GM18907 (cell line): ENCODE results near the gene ENG.

Source experiments
- ATAC-seq: cut with Tn5 transposase; IDR thresholded peaks from one replicate; pipeline ENCODE4 v1.9.1; 2021; ENCODE audit warnings: mild to moderate bottlenecking, moderate library complexity; ENCODE audit not compliant: unreplicated experiment

Gene ENG

DNA sequence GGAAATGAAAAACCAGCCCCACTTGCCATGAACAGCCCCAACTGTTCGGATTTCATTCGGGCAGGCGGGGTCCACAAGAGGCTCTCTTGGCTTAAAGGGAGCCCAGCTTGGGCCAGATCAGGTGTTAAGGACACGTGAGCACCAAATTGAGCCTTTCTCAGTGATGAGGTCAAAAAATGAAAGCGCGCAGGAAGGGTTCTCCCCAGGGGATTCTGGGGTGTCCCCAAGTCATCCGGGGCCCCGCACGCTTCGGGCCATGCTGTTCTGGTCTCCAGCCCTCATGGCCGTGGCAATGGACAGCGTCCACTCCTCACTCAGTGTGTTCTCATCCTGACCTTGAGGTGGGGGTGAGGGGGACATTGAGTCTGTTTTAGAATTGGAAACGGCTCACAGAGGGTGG is 12.1 kb upstream of the ENG start:
- ATAC-seq: no peak

GRCh38 chr9:127865645-127866464 is 11.4 kb upstream of the ENG start:
- ATAC-seq: no peak

GRCh38 chr9:127863191-127863621 is 8.7 kb upstream of the ENG start:
- ATAC-seq: no peak

DNA sequence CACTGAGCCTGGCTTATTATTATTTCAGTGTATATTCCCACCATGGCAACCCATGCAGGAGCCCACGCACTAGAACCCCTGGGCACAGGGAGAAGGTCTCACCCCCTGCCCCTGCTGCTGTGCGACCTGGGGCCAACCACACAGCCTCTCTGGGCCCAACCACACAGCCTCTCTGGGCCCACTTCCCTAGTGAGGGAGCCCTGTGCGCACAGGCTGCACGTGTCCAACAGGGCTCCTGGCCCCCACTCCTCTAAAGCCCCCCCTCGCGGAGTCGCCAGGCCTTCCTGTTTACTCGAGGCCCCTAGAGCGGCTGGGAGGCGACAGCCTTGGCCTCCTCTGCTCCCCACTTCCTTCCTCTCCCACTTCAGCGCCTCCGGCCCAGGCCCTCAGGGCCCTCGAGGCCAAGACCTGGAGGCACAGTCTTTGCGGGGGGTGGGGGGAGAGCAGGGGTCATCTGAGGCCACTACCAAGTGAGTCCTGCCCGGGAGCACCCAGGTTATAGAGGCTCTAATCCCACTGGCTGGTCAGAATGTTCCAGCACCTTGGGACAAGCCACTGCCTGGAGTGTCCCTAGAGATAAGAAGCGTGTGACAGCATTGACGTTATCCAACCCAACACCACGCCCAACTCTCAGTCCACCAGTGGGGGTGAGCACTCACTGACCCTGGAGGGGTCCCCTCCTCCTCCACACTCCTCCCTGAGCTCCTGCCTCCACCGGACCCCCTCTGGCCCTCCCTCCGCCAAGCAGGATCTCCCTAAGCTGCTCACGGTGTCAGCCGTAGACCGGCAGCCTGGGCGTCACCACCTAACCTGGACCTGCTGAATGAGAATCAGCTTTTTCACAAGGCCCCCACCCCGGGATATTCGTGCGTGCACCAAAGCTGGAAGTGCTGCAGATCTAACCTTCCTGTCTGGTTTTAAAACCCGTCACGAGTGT is 7.9 kb upstream of the ENG start:
- no peak for ATAC-seq

DNA sequence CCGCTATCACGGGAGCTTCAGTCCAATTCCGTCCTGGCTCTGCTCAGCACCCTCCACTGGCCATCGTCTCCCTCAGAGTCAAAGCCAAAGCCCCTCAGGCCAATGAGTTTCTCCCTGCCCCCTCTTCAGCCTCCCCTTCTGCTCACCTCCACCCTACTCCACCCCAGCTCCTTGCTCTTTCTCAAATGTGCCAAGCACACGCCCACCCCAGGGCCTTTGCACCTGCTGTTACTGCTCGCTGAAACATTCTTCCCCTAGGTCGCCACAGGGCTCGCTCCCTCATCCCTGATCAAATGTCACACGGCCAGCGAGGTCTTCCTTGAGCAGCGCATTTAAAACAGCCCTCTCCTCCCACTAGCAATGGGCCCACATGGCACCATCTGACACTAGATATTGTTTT is 6.3 kb upstream of the ENG start:
- no peak for ATAC-seq

DNA sequence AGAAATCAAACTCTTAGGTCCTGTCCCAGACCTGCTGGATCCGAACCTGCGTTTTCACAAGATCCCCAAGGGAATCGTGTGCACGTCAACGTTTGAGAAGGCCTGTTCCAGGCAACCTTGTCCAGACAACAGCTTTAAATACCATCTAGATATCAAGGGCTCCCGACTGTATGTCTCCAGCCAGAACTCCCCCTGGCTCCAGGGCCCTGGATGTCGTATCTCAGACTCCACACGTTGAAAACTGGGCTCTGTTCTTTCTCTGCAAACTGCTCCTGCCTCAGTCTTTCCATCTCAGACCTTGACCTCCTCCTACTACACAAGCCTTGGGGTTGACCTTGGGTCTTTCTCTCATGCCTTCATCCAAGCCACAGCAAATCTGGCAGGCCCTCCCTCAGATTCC is 5.8 kb upstream of the ENG start:
- ATAC-seq: no peak

GRCh38 chr9:127858041-127858512 is 3.6 kb upstream of the ENG start:
- ATAC-seq: no peak

DNA sequence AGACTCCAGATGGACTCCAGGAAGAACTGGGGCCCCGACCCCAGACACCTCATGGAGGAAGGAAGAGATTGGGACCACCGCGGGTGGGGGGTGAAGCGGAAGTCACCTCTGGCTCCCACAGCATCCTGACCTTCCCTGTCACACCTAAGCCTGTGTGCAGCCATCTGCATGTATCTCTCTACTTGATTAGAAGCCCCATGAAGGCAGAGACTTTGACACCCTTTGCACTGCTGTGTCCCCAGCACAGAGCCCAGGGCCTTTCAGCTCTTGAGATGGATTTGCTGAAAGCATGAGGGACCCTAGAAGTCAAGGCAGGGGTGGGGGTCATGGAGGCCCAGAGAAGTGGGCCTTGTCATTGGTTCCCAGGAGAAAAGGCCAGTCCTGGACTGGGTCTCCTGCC is 2.8 kb upstream of the ENG start:
- ATAC-seq: no peak

- ATAC-seq: no peak
These were observed 2.3 kb upstream of the ENG start for GRCh38 chr9:127856729-127857116.

GRCh38 chr9:127856094-127856728 is 1.8 kb upstream of the ENG start:
- no peak for ATAC-seq

DNA sequence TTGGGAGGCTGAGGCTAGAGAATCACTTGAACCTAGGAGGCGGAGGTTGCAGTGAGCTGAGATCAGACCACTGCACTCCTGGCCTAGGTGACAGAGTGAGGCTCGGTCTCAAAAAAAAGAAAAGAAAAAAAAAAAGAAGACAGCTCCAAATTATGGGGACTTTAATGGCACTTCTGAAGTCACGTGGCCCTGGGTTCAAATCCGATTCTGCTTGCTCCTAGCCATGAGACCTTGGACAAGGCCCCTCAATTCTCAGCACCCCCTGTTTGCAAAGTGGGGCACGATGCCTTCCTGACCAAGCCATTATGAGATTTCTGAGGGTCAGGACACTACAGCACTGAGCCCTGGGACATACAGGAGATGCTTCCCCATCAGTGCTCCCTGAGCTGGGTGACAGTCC is 1.1 kb upstream of the ENG start:
- ATAC-seq: no peak

- ATAC-seq: no peak
These were observed 502 bp upstream of the ENG start for GRCh38 chr9:127854960-127855359.

GRCh38 chr9:127853312-127854183 is 910 bp downstream of the ENG start:
- ATAC-seq: no peak

GRCh38 chr9:127852829-127853228 is 1.6 kb downstream of the ENG start:
- no peak for ATAC-seq

- no peak for ATAC-seq
These were observed 4.1 kb downstream of the ENG start for GRCh38 chr9:127850286-127850830.

- ATAC-seq: no peak
These were observed 5.5 kb downstream of the ENG start for GRCh38 chr9:127848756-127849504.

- no peak for ATAC-seq
These were observed 6.4 kb downstream of the ENG start for GRCh38 chr9:127847833-127848755.

- ATAC-seq: no peak
These were observed 7.3 kb downstream of the ENG start for GRCh38 chr9:127847178-127847510.
